Activated naive CD8-positive, alpha-beta T cell treated with anti-CD3 and anti-CD28 coated beads for 36 hours (primary cell): ENCODE measurements around the gene SYT17. TPM values are rescaled to one million over a fixed set of nuclear protein-coding genes. Genes with fewer than 3 reads are reported as not detected.

Source experiments
- total RNA-seq, 2 experiments: library from RNA; stranded (reverse); gene quantifications; one replicate each; pipeline ENCODE4 v1.2.3, GENCODE V29; 2021

SYT17 gene
- total RNA-seq, 2 experiments from 2014 or later: 0.14 TPM; not detected in 1

Other genes starting within 250 kb of the SYT17 start
- gene SMG1, start 241.8 kb upstream of the SYT17 start, total RNA-seq: 10 to 100 TPM; 78.9 to 91.3 TPM
- not detected for gene TMC7, start 184.3 kb upstream of the SYT17 start, total RNA-seq
- 10 to 100 TPM; 19.8 to 22.5 TPM for gene COQ7, start 100.6 kb upstream of the SYT17 start, total RNA-seq
- under 1 TPM; 0.35 to 0.38 TPM for gene ITPRIPL2, start 54.3 kb upstream of the SYT17 start, total RNA-seq
- gene CLEC19A, start 117.5 kb downstream of the SYT17 start, total RNA-seq: not detected
- not detected for gene TMC5, start 249.6 kb downstream of the SYT17 start, total RNA-seq